SJCRH30 (cell line): Measurements from ENCODE around the gene DHRS7. TPM values are rescaled to one million over a fixed set of nuclear protein-coding genes. Genes with fewer than 3 reads are reported as not detected.

ENCODE experiments used
- total RNA-seq: library from RNA; depleted of rRNA; stranded (reverse); fragments of >200 nt; shearing (Covaris generic); gene quantifications from 2 replicates; pipeline ENCODE4 v1.2.3, GENCODE V29; 2014; rRNA removed

Gene DHRS7
- total RNA-seq, 1 experiment from 2014 or later, result 24.8 TPM

Other genes starting within 250 kb of the DHRS7 start
- not detected in 2 replicates for gene LRRC9, start 245.3 kb downstream of the DHRS7 start, total RNA-seq
- 64.9 and 66.2 TPM in 2 replicates for gene PCNX4, start 73.5 kb downstream of the DHRS7 start, total RNA-seq
- gene PPM1A, start 83.8 kb upstream of the DHRS7 start, total RNA-seq, result 25.3 and 31.2 TPM in 2 replicates